OCI-LY1 (cell line): ENCODE data around the gene CDH4.

Source experiments
- H2AFZ ChIP-seq: fragments of 200-600 bp; sonication (generic), shearing (Covaris generic); 2 replicates; pipeline ENCODE4 v1.6.0; 2014; ENCODE audit warnings: antibody characterized with exemption, mild to moderate bottlenecking, low read length
- H3F3A ChIP-seq: fragments of 200-600 bp; sonication (generic), shearing (Covaris generic); 2 replicates; pipeline ENCODE4 v1.6.0; 2014; ENCODE audit warnings: mild to moderate bottlenecking, antibody characterized with exemption, low read length, moderate library complexity; ENCODE audit not compliant: insufficient read depth
- H3K27ac ChIP-seq: fragments of 200-600 bp; sonication (generic); 2 replicates; pipeline ENCODE4 v1.5.1; 2014; ENCODE audit warnings: low read length, mixed run types, mild to moderate bottlenecking, low read depth; ENCODE audit not compliant: poor library complexity, severe bottlenecking
- H3K27me3 ChIP-seq: fragments of 200-600 bp; sonication (generic); 2 replicates; pipeline ENCODE4 v1.6.0; 2014; ENCODE audit warnings: antibody characterized with exemption, mild to moderate bottlenecking, low read length, moderate library complexity; ENCODE audit not compliant: insufficient read depth
- H3K36me3 ChIP-seq: fragments of 200-600 bp; sonication (generic); 2 replicates; pipeline ENCODE4 v1.6.1; 2014; ENCODE audit warnings: mild to moderate bottlenecking, antibody characterized with exemption, low read length, moderate library complexity, mixed read lengths; ENCODE audit not compliant: insufficient read depth
- H3K4me1 ChIP-seq: fragments of 200-600 bp; sonication (generic); 2 replicates; pipeline ENCODE4 v1.5.1; 2014; ENCODE audit warnings: mild to moderate bottlenecking, low read length, moderate library complexity; ENCODE audit not compliant: insufficient read depth, severe bottlenecking
- H3K4me2 ChIP-seq: fragments of 200-600 bp; sonication (generic), shearing (Covaris generic); 2 replicates; pipeline ENCODE4 v1.6.1; 2014; ENCODE audit warnings: low read length
- H3K4me3 ChIP-seq: fragments of 200-600 bp; sonication (generic); 2 replicates; pipeline ENCODE4 v1.5.1; 2014; ENCODE audit warnings: low read length, low read depth, mild to moderate bottlenecking, mixed read lengths; ENCODE audit not compliant: poor library complexity, severe bottlenecking
- H3K79me2 ChIP-seq: fragments of 200-600 bp; shearing (Covaris generic); 2 replicates; pipeline ENCODE4 v1.6.1; 2016; ENCODE audit warnings: mixed run types, low read length, mixed read lengths; ENCODE audit not compliant: insufficient read depth
- H3K9ac ChIP-seq: fragments of 200-600 bp; sonication (generic), shearing (Covaris generic); 2 replicates; pipeline ENCODE4 v1.6.1; 2014; ENCODE audit warnings: mild to moderate bottlenecking, low read length, mixed read lengths
- H3K9me2 ChIP-seq: fragments of 200-600 bp; sonication (generic), shearing (Covaris generic); 2 replicates; pipeline ENCODE4 v1.6.1; 2014; ENCODE audit warnings: low read depth, mild to moderate bottlenecking, low read length, mixed read lengths
- H3K9me3 ChIP-seq: fragments of 200-600 bp; shearing (Covaris generic); 2 replicates; pipeline ENCODE4 v1.6.1; 2014; ENCODE audit warnings: low read length, mixed read lengths
- H4K20me1 ChIP-seq: fragments of 200-600 bp; sonication (generic), shearing (Covaris generic); 2 replicates; pipeline ENCODE4 v1.6.0; 2016; ENCODE audit warnings: mild to moderate bottlenecking, low read length; ENCODE audit not compliant: insufficient read depth
- CTCF ChIP-seq: fragments of 200-600 bp; sonication (generic), shearing (Covaris generic); IDR thresholded peaks from 2 replicates; pipeline ENCODE4 v1.5.1; 2017; ENCODE audit warnings: mild to moderate bottlenecking, antibody characterized with exemption, low read length, moderate library complexity, mixed read lengths
- EZH2 ChIP-seq: fragments of 200-600 bp; sonication (generic), shearing (Covaris generic); IDR thresholded peaks from 2 replicates; pipeline ENCODE4 v1.8.0; 2017; ENCODE audit warnings: borderline replicate concordance, mixed run types, mild to moderate bottlenecking, antibody characterized with exemption, low read length, moderate library complexity, mixed read lengths

The CDH4 gene

GRCh38 chr20:61764471-61765025 is 512.5 kb downstream of the CDH4 start:
- no peaks in the 10 kb centered on the region for H3K9me2 ChIP-seq

GRCh38 chr20:61765081-61765870 is 513.2 kb downstream of the CDH4 start:
- Histone ChIP-seq H3K27me3 (no peaks in the 10 kb centered on the region), H3F3A (no peaks in the 10 kb centered on the region), H3K4me3 (no peak overlapping the region), H3K9ac (no peak overlapping the region), H3K27ac (no peak overlapping the region), H4K20me1 (no peaks in the 10 kb centered on the region), H3K9me2 (no peaks in the 10 kb centered on the region), H3K79me2 (no peaks in the 10 kb centered on the region), H3K9me3 (no peaks in the 10 kb centered on the region), H3K4me1 (no peaks in the 10 kb centered on the region), H3K4me2 (no peak overlapping the region), H2AFZ (no peak overlapping the region), H3K36me3 (no peaks in the 10 kb centered on the region)
- no peak for TF ChIP-seq CTCF
- no peak for TF ChIP-seq EZH2

More at GRCh38 chr20:61764471-61765025, 512.5 kb downstream of the CDH4 start:
- Histone ChIP-seq H3K4me2 (no peak overlapping the region), H2AFZ (no peak overlapping the region), H3K4me3 (no peak overlapping the region), H3F3A (no peaks in the 10 kb centered on the region), H3K27me3 (no peaks in the 10 kb centered on the region), H3K36me3 (no peaks in the 10 kb centered on the region), H3K27ac (no peak overlapping the region), H3K4me1 (no peaks in the 10 kb centered on the region), H3K79me2 (no peaks in the 10 kb centered on the region), H4K20me1 (no peaks in the 10 kb centered on the region), H3K9me3 (no peaks in the 10 kb centered on the region), H3K9ac (no peak overlapping the region)
- TF ChIP-seq CTCF (no peak), EZH2 (no peak)

GRCh38 chr20:61765871-61766654 is 514.0 kb downstream of the CDH4 start:
- no peak overlapping the region for H3K27ac ChIP-seq
- no peaks in the 10 kb centered on the region for H3K36me3 ChIP-seq
- H3K9ac ChIP-seq: no peak overlapping the region
- no peaks in the 10 kb centered on the region for H3K27me3 ChIP-seq
- no peaks in the 10 kb centered on the region for H4K20me1 ChIP-seq
- no peak overlapping the region for H3K4me3 ChIP-seq
- TF ChIP-seq EZH2 (no peak), CTCF (no peak)
- no peak overlapping the region for H2AFZ ChIP-seq
- H3F3A ChIP-seq: no peaks in the 10 kb centered on the region
- H3K9me3 ChIP-seq: no peaks in the 10 kb centered on the region
- H3K4me2 ChIP-seq: no peak overlapping the region
- H3K79me2 ChIP-seq: no peaks in the 10 kb centered on the region
- H3K9me2 ChIP-seq: no peaks in the 10 kb centered on the region
- H3K4me1 ChIP-seq: no peaks in the 10 kb centered on the region
